ENCODE results near the gene PCDH9. TPM values are rescaled to one million over a fixed set of nuclear protein-coding genes. Genes with fewer than 3 reads are reported as not detected.

PCDH9 gene
- total and polyA plus RNA-seq, 10 of the 15 experiments (the other 5 are each of a cell fraction or from before 2014, with no cell fraction given) = 0.02 to 2.3 (median 0.05) TPM; not detected in 1

GRCh38 chr13:66948910-66949309, 281.2 kb downstream of the PCDH9 start:
- no peaks in the 10 kb centered on the region for H3K27me3 ChIP-seq (replicated peaks in 1 of 2; ENCODE audit: control insufficient read depth in 2 of 2, insufficient read depth in 2 of 2, low read length in 1 of 2)
- no peak for ATAC-seq
- ChIA-PET CTCF (interaction anchor here (1.1 kb wide), 1 partner anchor 269 kb away, joined by 3 read pairs; no protein-coding TSS in a partner anchor), RAD21 (ENCODE audit: unreplicated experiment) (no interaction called here), SMC1A (ENCODE audit: uncharacterized antibody, unreplicated experiment) (interaction anchor here (1.4 to 1.8 kb wide), 2 partner anchors 10 to 23 kb away, joined by 3 to 6 read pairs; no protein-coding TSS in a partner anchor), POLR2A (no interaction called here)
- no peaks in the 10 kb centered on the region; the same call in 2 of the 3 replicates for H3K9me3 ChIP-seq (replicated peaks; ENCODE audit: control insufficient read depth, insufficient read depth, low read length)
- H3K36me3 ChIP-seq (ENCODE audit: control insufficient read depth in 2 of 2, insufficient read depth in 2 of 2, low read length in 1 of 2) = no peaks in the 10 kb centered on the region
- intact Hi-C loops (cut with micrococcal nuclease; ENCODE audit: unreplicated experiment) = no loop called here
- no peaks in the 10 kb centered on the region for H4K20me1 ChIP-seq (ENCODE audit: control insufficient read depth, insufficient read depth)
- no peak overlapping the region for H3K4me3 ChIP-seq
- in situ Hi-C loops (cut with MboI) = no loop called here
- H3K4me2 ChIP-seq (ENCODE audit: control insufficient read depth, insufficient read depth) = no peak overlapping the region
- no peak overlapping the region for H2AFZ ChIP-seq (ENCODE audit: control insufficient read depth, low read depth, low read length)
- TF ChIP-seq NFYB (IDR thresholded peaks at IDR 0.05; ENCODE audit: insufficient read depth, low read depth, low read length) (no peak), SUPT20H (IDR thresholded peaks at IDR 0.05; ENCODE audit: borderline replicate concordance, control insufficient read depth, low read depth, low read length) (no peak), CREM (IDR thresholded peaks at IDR 0.05; ENCODE audit: low read depth) (no peak), EZH2 (IDR thresholded peaks at IDR 0.05; ENCODE audit: borderline replicate concordance, control insufficient read depth, low read depth, low read length) (no peak), ZZZ3 (IDR thresholded peaks at IDR 0.05; ENCODE audit: control insufficient read depth, insufficient read length, low read depth) (no peak), TCF12 (IDR thresholded peaks at IDR 0.05; ENCODE audit: low read depth, low read length) (no peak), ETV6 (conservative IDR thresholded peaks at IDR 0.05 in 1 of 2, IDR thresholded peaks at IDR 0.05 in 1 of 2; ENCODE audit: borderline replicate concordance in 1 of 2, low read depth in 1 of 2) (no peak), NBN (IDR thresholded peaks at IDR 0.05) (no peak), EED (IDR thresholded peaks at IDR 0.05; ENCODE audit: low read depth) (no peak), IRF3 (IDR thresholded peaks at IDR 0.05) (no peak), PBX3 (IDR thresholded peaks at IDR 0.05; ENCODE audit: insufficient replicate concordance, low read depth, low read length) (no peak)
- no TSS peak for BruUV-seq (replicated peaks)
- FAIRE-seq = no peak
- no peak overlapping the region for H3K27ac ChIP-seq (ENCODE audit: control insufficient read depth, insufficient read depth)
- no peaks in the 10 kb centered on the region for H3K79me2 ChIP-seq (ENCODE audit: control insufficient read depth, insufficient read depth, low read length)
- no peak for DNase-seq (ENCODE audit: low read depth, low spot score)
- no peaks in the 10 kb centered on the region for H3K4me1 ChIP-seq (ENCODE audit: control insufficient read depth, insufficient read depth, low read length)
- WGBS (ENCODE audit: insufficient coverage, insufficient replicate concordance, low lambda C conversion rate, missing lambda C conversion rate) = 34% methylated on average over 6 of the region's 6 CpGs
- no peak overlapping the region for H3K9ac ChIP-seq (ENCODE audit: control insufficient read depth, insufficient read depth, low read length)
